ENCODE results near the gene GK. TPM values are rescaled to one million over a fixed set of nuclear protein-coding genes. Genes with fewer than 3 reads are reported as not detected.

Gene GK
- total and polyA plus RNA-seq, 2 of the 8 experiments (the other 6 are each of a cell fraction or from before 2014, with no cell fraction given): 2.9 to 11.2 TPM

GRCh38 chrX:30777575-30777974, 124.4 kb downstream of the GK start:
- no peak overlapping the region for H2AFZ ChIP-seq (ENCODE audit: low read length)
- DNase-seq (ENCODE audit: low read depth in 1 of 2, low spot score in 2 of 2) (no peak), FAIRE-seq (no peak)
- H3K9ac ChIP-seq (replicated peaks in 1 of 4; ENCODE audit: extremely low read depth in 1 of 4, low read depth in 3 of 4, low read length in 3 of 4): no peak overlapping the region
- H3K23me2 ChIP-seq (ENCODE audit: low read depth, low read length): no peaks in the 10 kb centered on the region
- ChIA-PET POLR2A (ENCODE audit: partially characterized antibody) (no interaction called here), CTCF (ENCODE audit: partially characterized antibody) (no interaction called here)
- H3K4me3 ChIP-seq (ENCODE audit: extremely low read depth in 1 of 4, insufficient read depth in 2 of 4, low read depth in 3 of 4, low read length in 4 of 4): no peak overlapping the region
- H3K27ac ChIP-seq (ENCODE audit: low read depth, low read length): no peak overlapping the region
- no peak for TF ChIP-seq RAD21 (IDR thresholded peaks at IDR 0.05 in 1 of 2, conservative IDR thresholded peaks at IDR 0.05 in 1 of 2; ENCODE audit: low read depth in 2 of 2, low read length in 2 of 2)
- TF ChIP-seq CHD2 (IDR thresholded peaks at IDR 0.05; ENCODE audit: low read length): no peak
- no peak for TF ChIP-seq TCF12 (IDR thresholded peaks at IDR 0.05; ENCODE audit: low read depth, low read length)
- no peak for TF ChIP-seq YY1 (IDR thresholded peaks at IDR 0.05; ENCODE audit: low read depth, low read length)
- no peak for TF ChIP-seq SP2 (IDR thresholded peaks at IDR 0.05; ENCODE audit: low read length)
- no peak for TF ChIP-seq KDM1A (IDR thresholded peaks at IDR 0.05; ENCODE audit: borderline replicate concordance, low read length)
- no peak for TF ChIP-seq CHD1 (IDR thresholded peaks at IDR 0.05; ENCODE audit: low read depth, low read length)
- no peak for TF ChIP-seq EZH2 (IDR thresholded peaks at IDR 0.05; ENCODE audit: low read depth, low read length, severe bottlenecking)
- TF ChIP-seq RBBP5 (IDR thresholded peaks at IDR 0.05; ENCODE audit: borderline replicate concordance, low read depth, low read length): no peak
- no peak for TF ChIP-seq ATF3 (IDR thresholded peaks at IDR 0.05; ENCODE audit: insufficient read depth, low read depth, low read length)
- TF ChIP-seq SUZ12 (IDR thresholded peaks at IDR 0.05; ENCODE audit: low read length): no peak
- no peak for TF ChIP-seq RFX5 (IDR thresholded peaks at IDR 0.05; ENCODE audit: borderline replicate concordance, low read depth, low read length)
- no peak for TF ChIP-seq RNF2 (IDR thresholded peaks at IDR 0.05; ENCODE audit: borderline replicate concordance, low read depth, low read length, missing control alignments, poor library complexity, severe bottlenecking)
- no peak for TF ChIP-seq TAF1 (IDR thresholded peaks at IDR 0.05; ENCODE audit: low read depth, low read length)
- TF ChIP-seq FOSL1 (IDR thresholded peaks at IDR 0.05; ENCODE audit: insufficient read depth, low read depth, low read length): no peak
- no peak overlapping the region for H3K23ac ChIP-seq (ENCODE audit: insufficient read length)
- no peak overlapping the region for H2BK20ac ChIP-seq (ENCODE audit: low read length)
- H2BK15ac ChIP-seq (ENCODE audit: low read length): no peak overlapping the region
- H2AK5ac ChIP-seq (ENCODE audit: low read depth, low read length): no peak overlapping the region
- H3K79me2 ChIP-seq (ENCODE audit: control insufficient read depth in 1 of 2, insufficient read depth in 2 of 2, low read length in 2 of 2): no peaks in the 10 kb centered on the region
- H3K56ac ChIP-seq (replicated peaks; ENCODE audit: insufficient read length, low read depth, low read length): no peak overlapping the region
- no peak overlapping the region for H3K14ac ChIP-seq (ENCODE audit: insufficient read length)
- H4K91ac ChIP-seq (replicated peaks; ENCODE audit: insufficient read length, low read length): no peak overlapping the region
- no peak overlapping the region for H4K5ac ChIP-seq (ENCODE audit: insufficient read length, low read depth, low read length)
- H3K36me3 ChIP-seq (ENCODE audit: control insufficient read depth in 2 of 4, insufficient read depth in 4 of 4, low read length in 3 of 4): no peaks in the 10 kb centered on the region
- no peak overlapping the region for H3K4ac ChIP-seq (replicated peaks; ENCODE audit: insufficient read length, low read depth, low read length)
- H2BK120ac ChIP-seq (replicated peaks; ENCODE audit: low read depth, low read length): no peak overlapping the region
- H2BK12ac ChIP-seq (ENCODE audit: low read depth, low read length): no peak overlapping the region
- H3K4me2 ChIP-seq (ENCODE audit: insufficient read depth in 1 of 2, low read depth in 2 of 2, low read length in 2 of 2): no peak overlapping the region
- H3K79me1 ChIP-seq (ENCODE audit: low read depth, low read length): no peaks in the 10 kb centered on the region
- H3K18ac ChIP-seq (ENCODE audit: extremely low read depth, low read length): no peak overlapping the region
- no peaks in the 10 kb centered on the region for H3K9me3 ChIP-seq (ENCODE audit: insufficient read depth in 2 of 2, low read depth in 1 of 2, low read length in 1 of 2)
- H2BK5ac ChIP-seq (ENCODE audit: low read depth, low read length): no peak overlapping the region
- H4K20me1 ChIP-seq (replicated peaks in 1 of 2; ENCODE audit: control insufficient read depth in 1 of 2, insufficient read depth in 2 of 2, low read length in 2 of 2): no peaks in the 10 kb centered on the region
- no peaks in the 10 kb centered on the region for H3K4me1 ChIP-seq (replicated peaks in 1 of 4; ENCODE audit: control insufficient read depth in 3 of 4, insufficient read depth in 4 of 4, low read length in 3 of 4)
- no peaks in the 10 kb centered on the region for H3K27me3 ChIP-seq (replicated peaks in 1 of 4; ENCODE audit: control insufficient read depth in 3 of 4, extremely low read depth in 1 of 4, insufficient read depth in 3 of 4, low read length in 3 of 4)
- H4K8ac ChIP-seq (ENCODE audit: extremely low read depth, insufficient read depth, low read length): no peak overlapping the region

Measured in H1 (cell line).